ENCODE results near the gene MYH9.

DNA sequence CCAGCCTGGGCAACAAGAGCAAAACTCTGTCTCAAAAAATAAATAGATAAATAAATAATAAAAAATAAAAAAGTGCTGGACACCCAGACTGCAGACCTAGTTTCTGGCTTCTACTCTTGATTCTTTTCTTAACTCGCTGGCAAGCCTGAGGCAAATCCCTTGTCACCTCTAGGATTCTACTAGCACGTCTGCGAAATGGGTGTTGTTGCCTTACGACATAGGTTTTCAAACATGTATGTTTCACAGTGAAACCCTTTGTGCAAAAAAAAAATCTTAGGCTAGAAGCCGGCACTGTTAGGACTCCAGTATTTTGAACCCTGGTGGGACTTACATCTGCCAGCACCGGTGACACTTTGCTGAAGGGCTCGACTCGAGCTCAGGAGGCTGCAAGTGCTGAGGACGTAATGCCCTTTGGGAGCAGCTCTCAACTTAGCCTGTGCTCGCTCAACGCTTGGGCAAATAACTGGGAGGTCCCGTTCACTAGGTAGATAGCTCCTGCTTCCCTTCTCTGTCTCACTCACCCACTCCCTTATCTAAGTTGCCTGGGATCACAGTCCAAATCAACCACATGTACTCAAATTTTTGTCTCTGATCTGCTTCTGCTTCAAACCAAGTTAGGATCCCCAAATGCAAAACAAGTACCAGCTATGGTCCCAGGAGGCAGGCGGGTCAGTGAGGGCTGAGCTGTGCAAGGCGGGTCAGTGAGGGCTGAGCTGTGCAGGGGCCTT, 34.7 kb upstream of the MYH9 start:
- TF ChIP-seq, protein P1, sequence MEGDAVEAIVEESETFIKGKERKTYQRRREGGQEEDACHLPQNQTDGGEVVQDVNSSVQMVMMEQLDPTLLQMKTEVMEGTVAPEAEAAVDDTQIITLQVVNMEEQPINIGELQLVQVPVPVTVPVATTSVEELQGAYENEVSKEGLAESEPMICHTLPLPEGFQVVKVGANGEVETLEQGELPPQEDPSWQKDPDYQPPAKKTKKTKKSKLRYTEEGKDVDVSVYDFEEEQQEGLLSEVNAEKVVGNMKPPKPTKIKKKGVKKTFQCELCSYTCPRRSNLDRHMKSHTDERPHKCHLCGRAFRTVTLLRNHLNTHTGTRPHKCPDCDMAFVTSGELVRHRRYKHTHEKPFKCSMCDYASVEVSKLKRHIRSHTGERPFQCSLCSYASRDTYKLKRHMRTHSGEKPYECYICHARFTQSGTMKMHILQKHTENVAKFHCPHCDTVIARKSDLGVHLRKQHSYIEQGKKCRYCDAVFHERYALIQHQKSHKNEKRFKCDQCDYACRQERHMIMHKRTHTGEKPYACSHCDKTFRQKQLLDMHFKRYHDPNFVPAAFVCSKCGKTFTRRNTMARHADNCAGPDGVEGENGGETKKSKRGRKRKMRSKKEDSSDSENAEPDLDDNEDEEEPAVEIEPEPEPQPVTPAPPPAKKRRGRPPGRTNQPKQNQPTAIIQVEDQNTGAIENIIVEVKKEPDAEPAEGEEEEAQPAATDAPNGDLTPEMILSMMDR (IDR thresholded peaks at IDR 0.05) = no peak
- TF ChIP-seq POLR2A (IDR thresholded peaks at IDR 0.05) = no peak
- no peak for TF ChIP-seq EP300 (IDR thresholded peaks at IDR 0.05)
